ENCODE measurements around the gene SIPA1L3.

SIPA1L3 gene

GRCh38 chr19:38207543-38207942, 300.5 kb downstream of the SIPA1L3 start:
- no peak for DNase-seq (ENCODE audit: extremely low read depth, low read depth)
- TF ChIP-seq CTCF (IDR thresholded peaks at IDR 0.05; ENCODE audit: low read depth, low read length, missing control alignments) = no peak
- H3K4me3 ChIP-seq (replicated peaks; ENCODE audit: low read depth, low read length) = no peak overlapping the region

- DNase-seq (ENCODE audit: extremely low read depth, low read depth) = no peak
- TF ChIP-seq CTCF (IDR thresholded peaks at IDR 0.05; ENCODE audit: low read depth, low read length, missing control alignments) = no peak
- no peak overlapping the region for H3K4me3 ChIP-seq (replicated peaks; ENCODE audit: low read depth, low read length)
Measured at GRCh38 chr19:38208571-38208970, 301.6 kb downstream of the SIPA1L3 start.

- no peak overlapping the region for H3K4me3 ChIP-seq (replicated peaks; ENCODE audit: low read depth, low read length)
- no peak for TF ChIP-seq CTCF (IDR thresholded peaks at IDR 0.05; ENCODE audit: low read depth, low read length, missing control alignments)
- DNase-seq (ENCODE audit: extremely low read depth, low read depth) = no peak
Measured at GRCh38 chr19:38209152-38209551, 302.1 kb downstream of the SIPA1L3 start.

GRCh38 chr19:38209671-38210457, 302.9 kb downstream of the SIPA1L3 start:
- DNase-seq (ENCODE audit: extremely low read depth, low read depth) = no peak
- no peak for TF ChIP-seq CTCF (IDR thresholded peaks at IDR 0.05; ENCODE audit: low read depth, low read length, missing control alignments)

GRCh38 chr19:38210458-38210987, 303.5 kb downstream of the SIPA1L3 start:
- H3K4me3 ChIP-seq (replicated peaks; ENCODE audit: low read depth, low read length) = no peak overlapping the region
- TF ChIP-seq CTCF (IDR thresholded peaks at IDR 0.05; ENCODE audit: low read depth, low read length, missing control alignments) = no peak
- no peak for DNase-seq (ENCODE audit: extremely low read depth, low read depth)

More at GRCh38 chr19:38209671-38210457, 302.9 kb downstream of the SIPA1L3 start:
- no peak overlapping the region for H3K4me3 ChIP-seq (replicated peaks; ENCODE audit: low read depth, low read length)

- no peak overlapping the region for H3K4me3 ChIP-seq (replicated peaks; ENCODE audit: low read depth, low read length)
- TF ChIP-seq CTCF (IDR thresholded peaks at IDR 0.05; ENCODE audit: low read depth, low read length, missing control alignments) = no peak
- no peak for DNase-seq (ENCODE audit: extremely low read depth, low read depth)
Measured at GRCh38 chr19:38211151-38211591, 304.2 kb downstream of the SIPA1L3 start.

Measured in HFF-Myc (cell line).